Spleen (tissue), 7 donors: Measurements from ENCODE around the gene SPEN.

ENCODE experiments used
- POLR2AphosphoS5 ChIP-seq, 3 donors: sonication (generic); formaldehyde crosslinking; IDR thresholded peaks; one replicate each; pipeline ENCODE4 v1.5.1; 2017; ENCODE audit warnings: antibody characterized with exemption in 3 of 3
- TF ChIP-seq, protein P1 (sequence below), 11 experiments: fragments of 200-600 bp in 7 of 11; fragments of 450-650 bp in 4 of 11; sonication (generic) in 4 of 11; IDR thresholded peaks in 8 of 11; conservative IDR thresholded peaks in 3 of 11; 1 replicate in 7 of 11; 2 replicates in 4 of 11; pipeline versions ENCODE4 v1.4.0 to v1.8.0; 2016 to 2021; ENCODE audit warnings: antibody characterized with exemption in 11 of 11, inconsistent platforms in 4 of 11, mild to moderate bottlenecking in 1 of 11
- donor health status: DM: no; HTN: no; CAD: no; lungs with moderate emphysema.
- donor health status: DM: no; HTN: no; CAD: no.
- donor health status: DM: no; HTN: no; CAD: no.

DNA sequence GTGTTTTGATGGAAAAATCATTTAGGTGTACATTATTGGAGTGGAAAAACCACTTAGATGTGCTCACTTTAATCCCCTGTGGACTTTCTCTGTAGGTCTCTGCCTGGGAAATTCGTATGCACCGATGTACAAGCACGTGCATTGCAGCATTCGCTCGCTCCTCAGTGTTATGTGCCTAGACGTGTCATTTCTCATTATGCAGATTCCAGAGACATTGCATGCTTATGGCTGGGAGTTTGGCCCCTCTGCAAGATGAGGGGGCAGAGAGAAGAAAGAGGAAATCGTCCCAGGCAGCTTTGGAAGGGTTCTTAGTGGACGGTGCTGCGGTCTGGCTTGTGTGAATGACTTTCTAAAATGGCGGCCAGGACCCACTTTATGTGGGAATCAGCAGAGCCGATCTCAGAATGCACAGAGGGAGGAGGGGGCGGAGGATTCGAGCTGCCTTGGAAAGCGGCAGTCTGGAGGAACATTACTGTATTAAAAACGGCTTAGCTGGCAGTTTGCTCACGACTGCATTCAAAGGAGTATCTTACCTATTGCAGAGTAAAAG, 2.3 kb downstream of the SPEN start:
- TF ChIP-seq, protein P1, sequence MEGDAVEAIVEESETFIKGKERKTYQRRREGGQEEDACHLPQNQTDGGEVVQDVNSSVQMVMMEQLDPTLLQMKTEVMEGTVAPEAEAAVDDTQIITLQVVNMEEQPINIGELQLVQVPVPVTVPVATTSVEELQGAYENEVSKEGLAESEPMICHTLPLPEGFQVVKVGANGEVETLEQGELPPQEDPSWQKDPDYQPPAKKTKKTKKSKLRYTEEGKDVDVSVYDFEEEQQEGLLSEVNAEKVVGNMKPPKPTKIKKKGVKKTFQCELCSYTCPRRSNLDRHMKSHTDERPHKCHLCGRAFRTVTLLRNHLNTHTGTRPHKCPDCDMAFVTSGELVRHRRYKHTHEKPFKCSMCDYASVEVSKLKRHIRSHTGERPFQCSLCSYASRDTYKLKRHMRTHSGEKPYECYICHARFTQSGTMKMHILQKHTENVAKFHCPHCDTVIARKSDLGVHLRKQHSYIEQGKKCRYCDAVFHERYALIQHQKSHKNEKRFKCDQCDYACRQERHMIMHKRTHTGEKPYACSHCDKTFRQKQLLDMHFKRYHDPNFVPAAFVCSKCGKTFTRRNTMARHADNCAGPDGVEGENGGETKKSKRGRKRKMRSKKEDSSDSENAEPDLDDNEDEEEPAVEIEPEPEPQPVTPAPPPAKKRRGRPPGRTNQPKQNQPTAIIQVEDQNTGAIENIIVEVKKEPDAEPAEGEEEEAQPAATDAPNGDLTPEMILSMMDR (IDR thresholded peaks at IDR 0.05 in 8 of 11, conservative IDR thresholded peaks at IDR 0.05 in 3 of 11): no peak
- TF ChIP-seq POLR2AphosphoS5 (IDR thresholded peaks at IDR 0.05): peak in 1 of 3 donors; percentile 11
